GM12878 (cell line): Measurements from ENCODE around the gene WTAP. TPM values are rescaled to one million over a fixed set of nuclear protein-coding genes. Genes with fewer than 3 reads are reported as not detected.
A peak's percentile ranks its signal among the peaks of the same experiment; 100 is the strongest.

Experiments
- BMI1 ChIP-seq: fragments of 450-650 bp; IDR thresholded peaks from 2 replicates; pipeline ENCODE4 v1.6.1; 2016; ENCODE audit warnings: mild to moderate bottlenecking, moderate library complexity, borderline replicate concordance
- CUX1 ChIP-seq: IDR thresholded peaks from 2 replicates; pipeline ENCODE4 v1.6.1; 2012; ENCODE audit warnings: improper control_type of control experiment, low read depth, low read length; ENCODE audit not compliant: insufficient replicate concordance
- EP300 ChIP-seq, 2 experiments: fragments of 150-350 bp in 1 of 2; IDR thresholded peaks; 2 replicates each; pipeline ENCODE4 v1.6.1; 2011 to 2012; ENCODE audit warnings: low read depth in 2 of 2, low read length in 2 of 2, borderline replicate concordance in 1 of 2, improper control_type of control experiment in 1 of 2, inconsistent platforms in 1 of 2; ENCODE audit not compliant: control insufficient read depth in 1 of 2
- HCFC1 ChIP-seq: fragments of 150-350 bp; IDR thresholded peaks from 2 replicates; pipeline ENCODE4 v1.6.1; 2014; ENCODE audit warnings: low read length
- IRF3 ChIP-seq: fragments of 450-650 bp; IDR thresholded peaks from 2 replicates; pipeline ENCODE4 v1.6.1; 2014; ENCODE audit warnings: mild to moderate bottlenecking
- JUND ChIP-seq: IDR thresholded peaks from 2 replicates; pipeline ENCODE4 v1.6.1; 2012; ENCODE audit warnings: low read depth, mild to moderate bottlenecking, low read length, improper control_type of control experiment, moderate library complexity
- NFYB ChIP-seq: IDR thresholded peaks from 2 replicates; pipeline ENCODE4 v1.6.1; 2011; ENCODE audit warnings: low read depth, mild to moderate bottlenecking, low read length, improper control_type of control experiment, moderate library complexity; ENCODE audit not compliant: insufficient read depth
- PAX5 ChIP-seq: IDR thresholded peaks from 2 replicates; pipeline ENCODE4 v1.6.1; 2011; ENCODE audit warnings: low read depth, low read length, borderline replicate concordance
- RB1 ChIP-seq: fragments of 450-650 bp; formaldehyde crosslinking; IDR thresholded peaks from 2 replicates; pipeline ENCODE4 v1.6.1; 2017; ENCODE audit warnings: mild to moderate bottlenecking, borderline replicate concordance
- RELB ChIP-seq: fragments of 450-650 bp; IDR thresholded peaks from 2 replicates; pipeline ENCODE4 v1.6.1; 2017; ENCODE audit warnings: low read depth, mild to moderate bottlenecking, moderate library complexity
- SMAD5 ChIP-seq: IDR thresholded peaks from 2 replicates; pipeline ENCODE4 v1.6.1; 2016; ENCODE audit warnings: antibody characterized with exemption, low read depth
- SPI1 ChIP-seq: IDR thresholded peaks from 2 replicates; pipeline ENCODE4 v1.6.1; 2011; ENCODE audit warnings: low read depth, mild to moderate bottlenecking, low read length, moderate library complexity, borderline replicate concordance; ENCODE audit not compliant: insufficient read depth
- STAT3 ChIP-seq: IDR thresholded peaks from 2 replicates; pipeline ENCODE4 v1.6.1; 2011; ENCODE audit warnings: low read depth, low read length, improper control_type of control experiment
- TARDBP ChIP-seq: IDR thresholded peaks from 2 replicates; pipeline ENCODE4 v1.6.1; 2016; ENCODE audit warnings: borderline replicate concordance
- TBL1XR1 ChIP-seq: IDR thresholded peaks from 2 replicates; pipeline ENCODE4 v1.6.1; 2012; ENCODE audit warnings: low read depth, low read length, improper control_type of control experiment
- TCF12 ChIP-seq: IDR thresholded peaks from 2 replicates; pipeline ENCODE4 v1.6.1; 2011; ENCODE audit warnings: low read depth, mild to moderate bottlenecking, low read length
- TCF3 ChIP-seq: IDR thresholded peaks from 2 replicates; pipeline ENCODE4 v1.6.1; 2012; ENCODE audit warnings: low read depth, mild to moderate bottlenecking, low read length, borderline replicate concordance; ENCODE audit not compliant: insufficient read depth
- WRNIP1 ChIP-seq: IDR thresholded peaks from 2 replicates; pipeline ENCODE4 v1.6.1; 2011; ENCODE audit warnings: low read depth, low read length, improper control_type of control experiment, borderline replicate concordance
- polyA plus RNA-seq, 11 experiments: library from polyadenylated mRNA; depleted of rRNA in 4 of 11; unstranded in 6 of 11; stranded (reverse) in 5 of 11; fragments of >200 nt; fragmentation: Nextera tagmentation in 4 of 11; fragmentation: Illumina TruSeq in 1 of 11; extraction: Ambion mirVana in 4 of 11; extraction: Trizol in 1 of 11; gene quantifications; 1 replicate in 1 of 11; 2 replicates in 10 of 11; pipeline versions ENCODE4 v1.2.1 to v1.2.3, GENCODE V29; 2011 to 2016; ENCODE audit warnings: inconsistent platforms in 2 of 11, missing spikeins in 2 of 11, low read depth in 1 of 11
- total RNA-seq, 4 experiments: library from RNA; depleted of rRNA in 3 of 4; stranded (reverse); fragments of >200 nt in 3 of 4; fragmentation: Illumina TruSeq in 1 of 4; extraction: Trizol in 1 of 4; gene quantifications; 2 replicates each; pipeline versions ENCODE4 v1.2.1 to v1.2.3, GENCODE V29; 2013 to 2021

WTAP gene
- total and polyA plus RNA-seq, 10 of the 15 experiments (the other 5 are each of a cell fraction or from before 2014, with no cell fraction given): 38.7 to 132 (median 83.1) TPM

- TF ChIP-seq RELB (peak; percentile 34; the same call in 1 of the 2 replicates), WRNIP1 (0 out of 2 replicates have a peak, but pooled peaks have one; percentile 5), IRF3 (peak; percentile 87), PAX5 (no peak), TBL1XR1 (0 out of 2 replicates have a peak, but pooled peaks have one; percentile 59), TCF3 (no peak), EP300 (IDR thresholded peaks at IDR 0.05; ENCODE audit: borderline replicate concordance in 1 of 2, control insufficient read depth in 1 of 2, low read depth in 2 of 2, low read length in 2 of 2) (no peak), JUND (no peak), NFYB (peak; percentile 99), BMI1 (no peak), RB1 (peak; percentile 82; the same call in 1 of the 2 replicates), HCFC1 (no peak; the same call in 1 of the 2 replicates), SPI1 (peak; percentile 21; the same call in 1 of the 2 replicates), TARDBP (no peak), SMAD5 (no peak), CUX1 (no peak), TCF12 (no peak), STAT3 (no peak)
Measured at GRCh38 chr6:159761873-159762680, 34.8 kb downstream of the WTAP start, which contains the start of gene ACAT2 (continued).
